DMS 273 treated with DMSO at 0.1 percent for 48 hours (cell line): Measurements from ENCODE around the gene HK3.

ENCODE experiments used
- DNase-seq: peaks from one replicate; lab custom pipeline; 2025; lab: John Stamatoyannopoulos, UW

The HK3 gene

GRCh38 chr5:176902911-176903664, 3.9 kb upstream of the HK3 start:
- no peak for DNase-seq

GRCh38 chr5:176902102-176902814, 3.1 kb upstream of the HK3 start:
- no peak for DNase-seq

- no peak for DNase-seq
Measured at GRCh38 chr5:176901260-176902101, 2.3 kb upstream of the HK3 start.

GRCh38 chr5:176900780-176901204, 1.6 kb upstream of the HK3 start:
- DNase-seq, result no peak

GRCh38 chr5:176899946-176900779, 1.0 kb upstream of the HK3 start:
- no peak for DNase-seq

GRCh38 chr5:176897263-176897662, 1.9 kb downstream of the HK3 start:
- no peak for DNase-seq

GRCh38 chr5:176895831-176896230, 3.3 kb downstream of the HK3 start:
- DNase-seq, result no peak

GRCh38 chr5:176894298-176894697, 4.8 kb downstream of the HK3 start:
- no peak for DNase-seq

- no peak for DNase-seq
Measured at GRCh38 chr5:176892663-176893062, 6.5 kb downstream of the HK3 start.

GRCh38 chr5:176891331-176891958, 7.7 kb downstream of the HK3 start:
- DNase-seq, result no peak

- no peak for DNase-seq
Measured at GRCh38 chr5:176890455-176891330, 8.5 kb downstream of the HK3 start.

- DNase-seq, result no peak
Measured at GRCh38 chr5:176889321-176890280, 9.5 kb downstream of the HK3 start.

- DNase-seq, result no peak
Measured at GRCh38 chr5:176888865-176889165, 10.3 kb downstream of the HK3 start.

GRCh38 chr5:176888016-176888864, 10.9 kb downstream of the HK3 start:
- DNase-seq, result no peak

GRCh38 chr5:176887252-176887849, 11.8 kb downstream of the HK3 start:
- no peak for DNase-seq

GRCh38 chr5:176886336-176887251, 12.6 kb downstream of the HK3 start:
- DNase-seq, result no peak

- DNase-seq, result no peak
Measured at GRCh38 chr5:176884571-176884890, 14.6 kb downstream of the HK3 start.
